Measurements from ENCODE around the gene ANKS1A.

DNA sequence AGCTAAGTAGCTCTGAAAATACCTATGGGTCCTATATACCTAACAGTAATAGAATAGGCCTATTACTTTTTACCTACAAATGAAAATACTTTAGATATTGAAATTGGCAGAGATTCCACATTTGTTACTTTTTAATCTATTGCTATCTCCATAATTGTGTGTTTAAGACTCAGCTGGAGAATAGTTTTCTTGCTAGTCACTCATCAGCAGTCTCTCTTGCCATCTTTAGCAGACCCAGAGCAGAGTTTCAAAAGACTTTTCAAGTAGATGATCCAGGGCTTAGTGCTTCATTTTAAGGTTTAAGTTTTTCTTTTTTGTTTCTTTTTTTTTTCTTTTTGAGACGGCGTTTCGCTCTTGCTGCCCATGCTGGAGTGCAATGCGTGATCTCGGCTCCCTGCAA lies 12.9 kb downstream of the ANKS1A start:
- TF ChIP-seq, protein P1, sequence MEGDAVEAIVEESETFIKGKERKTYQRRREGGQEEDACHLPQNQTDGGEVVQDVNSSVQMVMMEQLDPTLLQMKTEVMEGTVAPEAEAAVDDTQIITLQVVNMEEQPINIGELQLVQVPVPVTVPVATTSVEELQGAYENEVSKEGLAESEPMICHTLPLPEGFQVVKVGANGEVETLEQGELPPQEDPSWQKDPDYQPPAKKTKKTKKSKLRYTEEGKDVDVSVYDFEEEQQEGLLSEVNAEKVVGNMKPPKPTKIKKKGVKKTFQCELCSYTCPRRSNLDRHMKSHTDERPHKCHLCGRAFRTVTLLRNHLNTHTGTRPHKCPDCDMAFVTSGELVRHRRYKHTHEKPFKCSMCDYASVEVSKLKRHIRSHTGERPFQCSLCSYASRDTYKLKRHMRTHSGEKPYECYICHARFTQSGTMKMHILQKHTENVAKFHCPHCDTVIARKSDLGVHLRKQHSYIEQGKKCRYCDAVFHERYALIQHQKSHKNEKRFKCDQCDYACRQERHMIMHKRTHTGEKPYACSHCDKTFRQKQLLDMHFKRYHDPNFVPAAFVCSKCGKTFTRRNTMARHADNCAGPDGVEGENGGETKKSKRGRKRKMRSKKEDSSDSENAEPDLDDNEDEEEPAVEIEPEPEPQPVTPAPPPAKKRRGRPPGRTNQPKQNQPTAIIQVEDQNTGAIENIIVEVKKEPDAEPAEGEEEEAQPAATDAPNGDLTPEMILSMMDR (IDR thresholded peaks at IDR 0.05; ENCODE audit: low read depth, low read length, poor library complexity, severe bottlenecking): no peak
- no peak for TF ChIP-seq EZH2phosphoT487 (IDR thresholded peaks at IDR 0.05; ENCODE audit: borderline replicate concordance, low read length)
